Activated naive CD4-positive, alpha-beta T cell treated with anti-CD3 and anti-CD28 coated beads, Interleukin-2, amount 50 U/mL, for 72 hours (primary cell): ENCODE results near the gene NDUFAF8. TPM values are rescaled to one million over a fixed set of nuclear protein-coding genes. Genes with fewer than 3 reads are reported as not detected.
A peak's percentile ranks its signal among the peaks of the same experiment; 100 is the strongest.

ENCODE experiments used
- ATAC-seq, 2 donors: fragments of 150-1000 bp; cut with Tn5 transposase; 2 replicates each; pipeline ENCODE4 v1.10.0; 2021; ENCODE audit warnings: mild to moderate bottlenecking in 2 of 2, moderate library complexity in 2 of 2
- DNase-seq, 2 donors: peaks; one replicate each; pipeline ENCODE4 v3.0.0; 2021 to 2022; ENCODE audit warnings: low spot score in 2 of 2
- H3K27ac Mint-ChIP-seq, 2 donors: one replicate each; pipeline ENCODE4 v1.8.0; 2022; ENCODE audit warnings: mild to moderate bottlenecking in 2 of 2, mixed read lengths in 2 of 2
- H3K36me3 Mint-ChIP-seq, 2 donors: one replicate each; pipeline ENCODE4 v1.8.0; 2022; ENCODE audit warnings: mixed read lengths in 2 of 2
- H3K9me3 Mint-ChIP-seq, 2 donors: one replicate each; pipeline ENCODE4 v1.8.0; 2022; ENCODE audit warnings: mixed read lengths in 2 of 2
- total RNA-seq, 2 donors: library from RNA; stranded (reverse); gene quantifications; one replicate each; pipeline ENCODE4 v1.2.3, GENCODE V29; 2022

Gene NDUFAF8
- total RNA-seq, 2 donors from 2014 or later = 50.1 to 52.5 TPM

DNA sequence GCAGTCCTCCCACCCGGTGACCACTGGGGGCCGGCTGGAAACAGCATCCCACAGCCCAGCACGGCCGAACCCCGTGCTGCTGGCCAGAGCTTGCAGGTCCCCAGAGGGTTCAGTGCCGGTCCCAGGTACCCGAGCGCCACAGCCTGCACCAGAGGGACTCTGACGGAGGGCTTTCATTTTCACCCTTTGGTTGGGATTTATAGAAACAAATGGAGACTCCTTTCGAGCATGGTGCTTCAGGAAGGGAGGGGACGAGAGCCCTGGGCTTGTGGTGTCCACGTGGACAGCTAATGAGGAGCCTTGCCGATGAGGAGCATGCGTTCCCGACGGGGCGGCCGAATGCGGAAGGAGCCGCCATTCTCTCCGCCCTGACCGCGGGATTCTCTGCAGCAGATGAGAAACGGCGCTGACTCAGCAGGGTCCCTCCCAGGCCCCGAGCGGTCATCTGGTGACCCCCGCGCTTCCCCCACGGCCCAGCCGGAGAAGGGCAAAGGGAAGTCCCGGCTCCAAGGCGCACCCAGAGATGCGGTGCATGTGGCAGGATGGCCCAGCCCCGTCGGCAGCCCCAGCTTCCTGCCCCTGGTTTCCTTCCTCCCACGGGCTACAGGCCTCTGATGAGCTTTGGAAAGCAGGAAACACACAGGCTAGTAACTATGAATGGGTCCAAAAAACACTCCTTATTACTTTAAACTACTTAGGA is 46.2 kb downstream of the NDUFAF8 start:
- H3K27ac Mint-ChIP-seq = peak overlapping the region; percentile 95 to 96
- no peaks in the 10 kb centered on the region for H3K9me3 Mint-ChIP-seq
- peaks cover 6 to 8% of the 10 kb centered on the region in 2 donors for H3K36me3 Mint-ChIP-seq
- DNase-seq = peak; percentile 63 to 88
- peak; percentile 80 to 93 for ATAC-seq

DNA sequence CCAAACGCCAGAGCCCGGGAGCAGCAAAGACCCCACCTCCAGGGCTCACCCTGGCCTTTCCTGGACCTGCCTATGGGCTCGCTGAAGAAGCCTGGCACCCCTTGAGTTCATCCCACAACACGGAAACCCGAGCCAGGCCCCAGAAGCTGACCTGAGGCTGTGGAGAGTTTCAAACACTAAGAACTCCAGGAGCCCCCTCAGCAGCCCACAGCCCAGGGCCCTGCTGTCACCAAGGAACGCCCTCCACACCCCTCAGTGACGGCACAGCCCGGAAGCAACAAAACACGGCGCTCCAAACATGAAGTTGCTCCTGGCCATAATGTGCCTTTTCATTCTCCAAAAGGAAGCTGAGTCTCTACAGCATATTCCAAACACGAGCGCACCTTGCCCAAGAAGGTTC is 46.8 kb downstream of the NDUFAF8 start:
- Mint-ChIP-seq H3K9me3 (no peaks in the 10 kb centered on the region), H3K27ac (peak overlapping the region; percentile 95 to 96), H3K36me3 (peaks cover 6 to 8% of the 10 kb centered on the region in 2 donors)
- no peak for DNase-seq
- ATAC-seq = peak in 1 of 2 donors; percentile 50

DNA sequence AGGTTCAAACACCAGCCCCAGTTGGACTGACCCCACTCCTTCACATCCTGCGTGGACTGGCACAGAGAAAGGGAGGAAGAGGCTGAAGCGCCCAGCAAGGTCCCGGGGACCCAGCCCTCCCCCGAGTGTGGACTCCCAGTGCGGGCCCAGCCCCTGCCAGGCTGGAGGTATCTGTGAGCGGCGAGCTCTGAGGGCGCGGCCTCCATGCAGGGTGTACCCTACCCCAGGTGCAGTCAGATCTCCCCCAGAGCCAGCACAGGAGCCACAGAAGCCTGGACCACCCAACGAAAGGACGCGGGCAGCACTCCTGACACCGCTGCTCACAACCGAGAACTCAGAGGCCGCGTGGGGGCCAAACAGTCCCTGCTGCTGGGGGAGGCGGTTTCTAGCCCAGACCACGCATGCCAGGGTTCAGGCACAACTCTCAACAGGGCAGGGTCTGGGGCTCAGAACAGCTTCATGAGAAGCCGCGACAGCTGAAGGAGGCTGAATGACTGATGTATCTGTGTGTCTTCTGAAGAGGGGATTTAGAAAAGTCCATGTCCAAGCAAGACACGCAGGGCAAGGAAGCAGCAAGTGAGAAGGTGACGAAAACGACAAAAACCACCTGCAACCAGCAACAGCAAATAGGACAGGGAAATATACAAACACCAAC is 47.5 kb downstream of the NDUFAF8 start:
- ATAC-seq (no peak), DNase-seq (no peak)
- Mint-ChIP-seq H3K27ac (peak overlapping the region; percentile 93 to 96), H3K36me3 (peaks cover 6 to 8% of the 10 kb centered on the region in 2 donors), H3K9me3 (no peaks in the 10 kb centered on the region)

DNA sequence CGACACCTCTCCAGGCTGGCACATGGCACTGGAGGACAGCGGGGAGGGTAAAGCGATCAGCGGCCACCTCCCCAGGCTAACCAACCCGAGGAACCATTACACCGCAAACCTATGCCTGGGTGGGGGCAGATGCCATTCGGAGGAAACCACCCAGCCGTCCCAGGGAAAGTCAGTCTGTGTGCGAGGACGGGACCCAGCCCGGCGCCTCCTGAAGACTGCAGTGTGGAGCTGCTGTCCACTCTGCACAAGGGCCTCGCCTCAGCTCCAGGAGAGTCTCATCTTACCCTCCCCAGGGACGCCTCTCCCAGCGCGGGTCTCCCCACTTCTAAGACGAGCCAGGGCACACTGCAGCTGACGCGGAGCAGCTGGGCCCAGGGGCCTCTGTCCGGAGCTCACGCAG is 48.0 kb downstream of the NDUFAF8 start:
- no peaks in the 10 kb centered on the region for H3K9me3 Mint-ChIP-seq
- no peak for DNase-seq

DNA sequence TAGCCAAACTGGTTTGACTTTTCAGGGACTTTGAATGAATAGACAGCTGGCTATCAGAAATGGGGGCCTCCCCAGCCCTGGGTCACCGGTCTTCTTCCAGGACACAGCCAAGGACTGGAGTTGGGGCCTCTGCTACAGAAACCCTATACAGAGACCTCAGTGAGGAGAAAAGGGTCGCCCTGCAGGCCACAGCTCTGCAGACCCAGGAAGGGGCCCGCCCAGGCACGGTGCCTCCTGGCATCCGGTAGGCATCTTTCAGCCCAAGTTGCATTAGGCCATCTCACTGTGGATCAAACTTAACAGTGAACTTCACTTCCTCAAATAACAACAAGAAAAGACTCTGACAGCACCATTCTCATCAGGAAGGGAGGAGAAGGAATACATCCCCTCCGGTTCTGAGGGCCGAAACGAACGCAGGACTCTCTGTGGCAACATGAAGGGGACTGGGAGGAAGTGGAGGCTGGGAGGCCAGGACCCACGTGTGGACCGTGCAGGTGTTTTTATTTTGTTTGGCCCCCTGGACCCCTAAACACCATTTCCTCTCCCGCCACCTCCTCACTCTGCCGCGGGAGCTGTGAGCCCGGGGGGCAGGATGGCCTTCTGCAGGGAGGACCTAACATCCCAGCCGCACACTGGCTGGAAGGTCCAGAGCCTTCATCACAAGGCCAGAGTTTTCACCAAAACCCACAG is 48.8 kb downstream of the NDUFAF8 start:
- peaks cover 6 to 8% of the 10 kb centered on the region in 2 donors for H3K36me3 Mint-ChIP-seq
- DNase-seq = no peak
- peak overlapping the region; percentile 29 to 96 for H3K27ac Mint-ChIP-seq
- no peak for ATAC-seq
- H3K9me3 Mint-ChIP-seq = no peaks in the 10 kb centered on the region

More for the DNA sequence above, 48.0 kb downstream of the NDUFAF8 start:
- no peak for ATAC-seq
- Mint-ChIP-seq H3K27ac (peak overlapping the region; percentile 79 to 96), H3K36me3 (peaks cover 6 to 8% of the 10 kb centered on the region in 2 donors)

DNA sequence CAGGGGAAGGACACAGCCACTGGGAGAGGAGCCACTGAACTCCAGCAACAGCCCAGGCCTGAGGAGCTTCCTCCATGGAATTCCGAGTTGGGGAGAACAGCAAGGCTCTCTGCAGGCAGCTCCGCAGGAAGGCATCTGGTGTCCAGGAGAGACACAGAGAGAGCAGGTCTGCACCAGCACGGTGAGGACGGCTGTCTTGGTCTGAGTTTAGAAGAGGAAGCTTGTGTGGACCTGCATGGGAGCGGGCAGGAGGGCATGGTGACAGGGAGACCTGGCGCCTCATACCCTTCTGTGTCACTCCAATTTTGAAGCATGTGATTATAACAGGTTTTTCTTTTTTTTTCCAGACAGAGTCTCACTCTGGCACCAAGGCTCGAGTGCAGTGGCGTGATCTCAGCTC is 49.6 kb downstream of the NDUFAF8 start:
- no peak overlapping the region for H3K27ac Mint-ChIP-seq
- H3K9me3 Mint-ChIP-seq = no peaks in the 10 kb centered on the region
- DNase-seq (no peak), ATAC-seq (no peak)
- H3K36me3 Mint-ChIP-seq = peaks cover 7 to 8% of the 10 kb centered on the region in 2 donors

DNA sequence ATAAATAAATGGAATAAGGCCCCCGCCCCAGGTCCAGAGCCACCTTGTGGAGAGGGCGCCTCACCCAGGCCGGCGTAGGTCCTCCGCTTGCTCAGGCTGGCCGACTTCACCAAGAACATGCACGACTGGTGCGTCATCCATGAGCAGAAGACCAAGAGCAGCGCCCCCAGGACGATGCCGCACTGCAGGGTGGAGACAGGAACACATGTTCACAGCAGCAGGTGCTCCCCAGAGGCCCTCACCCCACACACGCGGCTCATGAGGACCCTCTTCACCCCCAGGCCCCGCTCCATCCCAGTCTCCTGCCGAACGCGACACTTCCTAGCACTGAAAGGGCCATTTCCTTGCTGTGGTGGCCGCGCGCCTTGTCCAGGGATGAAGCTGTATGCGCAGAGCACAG is 50.5 kb downstream of the NDUFAF8 start:
- DNase-seq = no peak
- peaks cover 8 to 15% of the 10 kb centered on the region in 2 donors for H3K36me3 Mint-ChIP-seq
- H3K9me3 Mint-ChIP-seq = no peaks in the 10 kb centered on the region
- no peak overlapping the region for H3K27ac Mint-ChIP-seq
- ATAC-seq = no peak

DNA sequence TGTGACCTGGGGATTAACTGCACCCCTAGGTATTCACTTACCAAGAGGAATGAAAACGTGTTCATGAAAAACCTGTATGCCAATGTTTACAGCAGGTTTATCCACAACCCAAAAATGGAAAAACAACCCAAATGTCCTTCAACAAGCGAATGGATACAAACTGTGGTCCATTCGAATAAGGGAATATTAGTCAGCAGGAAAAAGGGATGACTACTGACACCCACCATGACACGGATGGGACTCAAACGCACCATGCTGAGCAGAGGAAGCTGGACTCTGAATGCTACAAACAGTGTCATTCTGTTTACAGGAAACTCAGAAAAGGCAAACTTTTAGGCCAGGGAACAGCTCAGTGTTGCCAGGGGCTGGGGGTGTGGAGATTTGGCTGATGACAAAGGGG is 51.1 kb downstream of the NDUFAF8 start:
- H3K9me3 Mint-ChIP-seq = no peaks in the 10 kb centered on the region
- H3K36me3 Mint-ChIP-seq = peaks cover 4 to 16% of the 10 kb centered on the region in 2 donors

More for the DNA sequence above, 51.1 kb downstream of the NDUFAF8 start:
- H3K27ac Mint-ChIP-seq = no peak overlapping the region
- no peak for ATAC-seq
- DNase-seq = no peak

Other genes starting within 250 kb of the NDUFAF8 start
- gene CHMP6, start 247.5 kb upstream of the NDUFAF8 start, total RNA-seq = 10 to 100 TPM in 1 of 2 donors, 1 to 10 TPM in 1; 9.7 to 18.5 TPM
- gene BAIAP2, start 204.2 kb upstream of the NDUFAF8 start, total RNA-seq = 10 to 100 TPM in 1 of 2 donors, 1 to 10 TPM in 1; 6.2 to 13.2 TPM
- not detected for gene PVALEF, start 73.8 kb upstream of the NDUFAF8 start, total RNA-seq
- under 1 TPM; 0.30 to 0.72 TPM for gene AATK, start 73.1 kb upstream of the NDUFAF8 start, total RNA-seq
- 10 to 100 TPM; 10.0 to 14.6 TPM for gene CEP131, start 16.4 kb upstream of the NDUFAF8 start, total RNA-seq
- gene TEPSIN, start 263 bp upstream of the NDUFAF8 start, total RNA-seq = 10 to 100 TPM; 23.2 to 38.7 TPM
- gene SLC38A10, start 56.0 kb downstream of the NDUFAF8 start, total RNA-seq = 10 to 100 TPM; 19.9 to 72.0 TPM
- gene BAHCC1, start 156.1 kb downstream of the NDUFAF8 start, total RNA-seq = under 1 TPM in 1 of 2 donors, not detected in 1; 0.16 TPM